Lower leg skin (tissue), 3 donors: ENCODE results near the gene QPRT.
"Not testable (repeated sequence)": the region's sequence is repeated elsewhere in the genome, so short reads cannot be mapped to it uniquely, and the experiment has no call there.

Experiments
- CTCF ChIP-seq, 3 donors: fragments of 450-650 bp; IDR thresholded peaks; one replicate each; pipeline ENCODE4 v1.5.1; 2016; ENCODE audit warnings: antibody characterized with exemption in 3 of 3, mild to moderate bottlenecking in 3 of 3, moderate library complexity in 2 of 3
- POLR2A ChIP-seq, 2 donors: fragments of 450-650 bp; IDR thresholded peaks; one replicate each; pipeline ENCODE4 v1.6.1; 2016 to 2017; ENCODE audit warnings: antibody characterized with exemption in 2 of 2, mild to moderate bottlenecking in 1 of 2, moderate library complexity in 1 of 2

- not testable (repeated sequence) for TF ChIP-seq POLR2A, CTCF (IDR thresholded peaks at IDR 0.05)
Measured at GRCh38 chr16:29631658-29632057, 47.3 kb upstream of the QPRT start.
